IMR-90 (cell line): Measurements from ENCODE around the gene RERE. TPM values are rescaled to one million over a fixed set of nuclear protein-coding genes. Genes with fewer than 3 reads are reported as not detected.

Experiments
- ATAC-seq: fragments of 200-7000 bp; cut with Tn5 transposase; 2 replicates; pipeline ENCODE4 v1.9.1; 2020; ENCODE audit warnings: low read depth, mild to moderate bottlenecking, moderate library complexity
- BruUV-seq: library from RNA; stranded (reverse); fragments of 400-500 nt; replicated peaks from 2 replicates; lab custom pipeline; 2021; lab: Mats Ljungman, UMichigan
- CTCF ChIA-PET: fragments of 300-600 bp; formaldehyde crosslinking; extraction: SDS; loops from one replicate; lab custom pipeline; 2021; ENCODE audit warnings: antibody characterized with exemption; lab: Yijun Ruan, JAX
- POLR2A ChIA-PET: fragments of 300-600 bp; sonication (Branson Sonifier 250); formaldehyde crosslinking; loops from one replicate; lab custom pipeline; 2022; ENCODE audit warnings: antibody characterized with exemption; ENCODE audit not compliant: unreplicated experiment; lab: Charles Lee
- DNase-seq: peaks from one replicate; pipeline ENCODE4 v3.0.0; 2013
- H2AFZ ChIP-seq: replicated peaks from 2 replicates; pipeline ENCODE3; 2013; ENCODE audit warnings: low read length, mild to moderate bottlenecking; ENCODE audit not compliant: poor library complexity
- H2AK5ac ChIP-seq: 2 replicates; pipeline ENCODE4 v1.6.1; 2013; ENCODE audit warnings: low read depth, low read length, inconsistent platforms
- H2AK9ac ChIP-seq: replicated peaks from 2 replicates; pipeline ENCODE3; 2013; ENCODE audit warnings: mild to moderate bottlenecking, low read depth, low read length, moderate library complexity; ENCODE audit not compliant: poor library complexity
- H2BK120ac ChIP-seq: 2 replicates; pipeline ENCODE4 v1.6.1; 2013; ENCODE audit warnings: low read depth, low read length, inconsistent platforms
- H2BK15ac ChIP-seq: 3 replicates; pipeline ENCODE4 v1.6.1; 2013; ENCODE audit warnings: low read depth, low read length, inconsistent platforms
- H2BK20ac ChIP-seq: 2 replicates; pipeline ENCODE4 v1.6.1; 2013; ENCODE audit warnings: low read depth, mild to moderate bottlenecking, inconsistent platforms, low read length, moderate library complexity
- H2BK5ac ChIP-seq: 2 replicates; pipeline ENCODE4 v1.6.1; 2013; ENCODE audit warnings: mild to moderate bottlenecking, low read depth, low read length, inconsistent platforms; ENCODE audit not compliant: poor library complexity, severe bottlenecking
- H3K14ac ChIP-seq: replicated peaks from 2 replicates; pipeline ENCODE4 v1.6.1; 2013; ENCODE audit warnings: low read depth, low read length, inconsistent platforms
- H3K18ac ChIP-seq: 2 replicates; pipeline ENCODE4 v1.6.1; 2013; ENCODE audit warnings: low read depth, low read length, control low read depth
- H3K23ac ChIP-seq: 2 replicates; pipeline ENCODE4 v1.6.1; 2013; ENCODE audit warnings: low read depth, low read length, inconsistent platforms
- H3K27ac ChIP-seq: 2 replicates; pipeline ENCODE4 v1.5.1; 2013; ENCODE audit warnings: mild to moderate bottlenecking, control low read depth, low read length; ENCODE audit not compliant: insufficient read depth
- H3K27me3 ChIP-seq: 2 replicates; pipeline ENCODE4 v1.6.1; 2013; ENCODE audit warnings: low read length; ENCODE audit not compliant: control insufficient read depth, insufficient read depth
- H3K36me3 ChIP-seq: 2 replicates; pipeline ENCODE4 v1.6.1; 2013; ENCODE audit warnings: low read length, mixed read lengths; ENCODE audit not compliant: control insufficient read depth, insufficient read depth
- H3K4ac ChIP-seq: 2 replicates; pipeline ENCODE4 v1.6.1; 2013; ENCODE audit warnings: low read depth, low read length, inconsistent platforms
- H3K4me1 ChIP-seq: 2 replicates; pipeline ENCODE4 v1.6.1; 2013; ENCODE audit warnings: low read length, mixed read lengths; ENCODE audit not compliant: control insufficient read depth, insufficient read depth
- H3K4me2 ChIP-seq: 2 replicates; pipeline ENCODE4 v1.6.1; 2013; ENCODE audit warnings: low read depth, mild to moderate bottlenecking, control low read depth, low read length, moderate library complexity
- H3K4me3 ChIP-seq: 2 replicates; pipeline ENCODE4 v1.5.1; 2013; ENCODE audit warnings: low read depth, mild to moderate bottlenecking, control low read depth, low read length, moderate library complexity; ENCODE audit not compliant: insufficient read depth
- H3K56ac ChIP-seq: 2 replicates; pipeline ENCODE4 v1.6.1; 2013; ENCODE audit warnings: low read length, inconsistent platforms; ENCODE audit not compliant: insufficient read depth; ENCODE audit errors: extremely low read depth
- H3K79me1 ChIP-seq, 2 experiments: 2 replicates each; pipeline ENCODE4 v1.6.1; 2013; ENCODE audit warnings: low read length in 2 of 2, inconsistent platforms in 1 of 2, low read depth in 1 of 2
- H3K9ac ChIP-seq: 2 replicates; pipeline ENCODE4 v1.6.1; 2013; ENCODE audit warnings: low read depth, low read length, control low read depth
- H3K9me1 ChIP-seq: 2 replicates; pipeline ENCODE4 v1.6.1; 2013; ENCODE audit warnings: low read length, inconsistent platforms; ENCODE audit not compliant: insufficient read depth
- H3K9me3 ChIP-seq: 2 replicates; pipeline ENCODE4 v1.6.1; 2013; ENCODE audit warnings: low read length; ENCODE audit not compliant: control insufficient read depth, insufficient read depth
- H4K20me1 ChIP-seq: 2 replicates; pipeline ENCODE4 v1.6.1; 2013; ENCODE audit warnings: low read length, inconsistent platforms; ENCODE audit not compliant: insufficient read depth
- H4K5ac ChIP-seq: 2 replicates; pipeline ENCODE4 v1.6.1; 2013; ENCODE audit warnings: mild to moderate bottlenecking, low read depth, low read length, control low read depth
- H4K8ac ChIP-seq, 2 experiments: 2 replicates each; pipeline ENCODE4 v1.6.1; 2013; ENCODE audit warnings: low read depth in 2 of 2, low read length in 2 of 2, control low read depth in 1 of 2, inconsistent platforms in 1 of 2
- H4K91ac ChIP-seq: 2 replicates; pipeline ENCODE4 v1.6.1; 2013; ENCODE audit warnings: low read depth, low read length, inconsistent platforms; ENCODE audit not compliant: insufficient read depth
- BHLHE40 ChIP-seq: fragments of 150-350 bp; IDR thresholded peaks from 2 replicates; pipeline ENCODE4 v1.6.1; 2016; ENCODE audit warnings: mild to moderate bottlenecking, low read depth, low read length
- CEBPB ChIP-seq: IDR thresholded peaks from 2 replicates; pipeline ENCODE4 v1.6.1; 2012; ENCODE audit warnings: low read depth, low read length, improper control_type of control experiment
- CHD1 ChIP-seq: IDR thresholded peaks from 2 replicates; pipeline ENCODE4 v1.6.1; 2012; ENCODE audit warnings: low read depth, low read length, improper control_type of control experiment
- ELK1 ChIP-seq: fragments of 150-350 bp; IDR thresholded peaks from 2 replicates; pipeline ENCODE4 v1.6.1; 2016; ENCODE audit warnings: low read depth, mild to moderate bottlenecking, low read length, moderate library complexity, borderline replicate concordance
- FOS ChIP-seq: fragments of 150-350 bp; IDR thresholded peaks from 2 replicates; pipeline ENCODE4 v1.6.1; 2016; ENCODE audit warnings: low read depth, low read length
- MAFK ChIP-seq: IDR thresholded peaks from 2 replicates; pipeline ENCODE4 v1.6.1; 2012; ENCODE audit warnings: low read depth, low read length, improper control_type of control experiment
- MAZ ChIP-seq: IDR thresholded peaks from 2 replicates; pipeline ENCODE4 v1.6.1; 2012; ENCODE audit warnings: low read depth, mild to moderate bottlenecking, low read length, improper control_type of control experiment, moderate library complexity, borderline replicate concordance
- MXI1 ChIP-seq: IDR thresholded peaks from 2 replicates; pipeline ENCODE4 v1.6.1; 2012; ENCODE audit warnings: low read depth, mild to moderate bottlenecking, low read length, moderate library complexity, borderline replicate concordance
- NFE2L2 ChIP-seq: fragments of 150-350 bp; IDR thresholded peaks from 2 replicates; pipeline ENCODE4 v1.6.1; 2016; ENCODE audit warnings: low read depth, mild to moderate bottlenecking, low read length
- POLR2A ChIP-seq: IDR thresholded peaks from 2 replicates; pipeline ENCODE4 v1.6.1; 2012; ENCODE audit warnings: mild to moderate bottlenecking, low read depth, low read length
- RAD21 ChIP-seq: IDR thresholded peaks from 2 replicates; pipeline ENCODE4 v1.6.1; 2012; ENCODE audit warnings: low read length, improper control_type of control experiment
- RFX5 ChIP-seq: IDR thresholded peaks from 2 replicates; pipeline ENCODE4 v1.8.0; 2012; ENCODE audit warnings: low read depth, mild to moderate bottlenecking, low read length, moderate library complexity
- SMC3 ChIP-seq: fragments of 150-350 bp; IDR thresholded peaks from 2 replicates; pipeline ENCODE4 v1.6.1; 2016; ENCODE audit warnings: low read depth, mild to moderate bottlenecking, antibody characterized with exemption, low read length, moderate library complexity
- WGBS, 2 experiments: methylation state at CpG; one replicate each; pipeline versions ENCODE4 v1.1.5 to v1.1.7; 2013; ENCODE audit warnings: missing lambda C conversion rate in 2 of 2; ENCODE audit not compliant: insufficient read length in 1 of 2; ENCODE audit errors: extremely low coverage in 2 of 2; 5-methylcytosine and 5-hydroxymethylcytosine counted together
- dilution Hi-C: fragments of 300-500 bp; cut with HindIII; formaldehyde crosslinking; loops from one replicate; pipeline ENCODE4 v1.14.3; 2018; ENCODE audit warnings: low sequenced_read_pairs; ENCODE audit not compliant: unreplicated experiment
- in situ Hi-C: fragments of 300-500 bp; cut with MboI; formaldehyde crosslinking; loops from 3 replicates; pipeline ENCODE4 v1.14.3; 2019; ENCODE audit warnings: low sequenced_read_pairs, inconsistent platforms, mixed read lengths
- intact Hi-C: fragments of 100-400 bp; cut with micrococcal nuclease; formaldehyde crosslinking; loops from 2 replicates; pipeline ENCODE4 v1.10.0; 2022
- polyA plus RNA-seq, 3 experiments: library from polyadenylated mRNA; depleted of rRNA; stranded (reverse); fragments of >200 nt; gene quantifications; 2 replicates each; pipeline ENCODE4 v1.2.3, GENCODE V29; 2012; ENCODE audit warnings: low replicate concordance in 1 of 3
- total RNA-seq: library from RNA; depleted of rRNA; stranded (reverse); fragments of >200 nt; gene quantifications from 2 replicates; pipeline ENCODE4 v1.2.3, GENCODE V29; 2012
- TF ChIP-seq, protein P1 (sequence below): conservative IDR thresholded peaks from 2 replicates; pipeline ENCODE4 v1.5.1; 2012; ENCODE audit warnings: mild to moderate bottlenecking, low read depth, low read length, improper control_type of control experiment
- TF ChIP-seq, protein P2 (sequence below): fragments of 150-350 bp; IDR thresholded peaks from 2 replicates; pipeline ENCODE4 v1.6.1; 2017; ENCODE audit warnings: mild to moderate bottlenecking, antibody characterized with exemption, low read length, low read depth

Gene RERE
- total and polyA plus RNA-seq, 2 of the 4 experiments (the other 2 are of a cell fraction) = 11.5 to 25.1 TPM

DNA sequence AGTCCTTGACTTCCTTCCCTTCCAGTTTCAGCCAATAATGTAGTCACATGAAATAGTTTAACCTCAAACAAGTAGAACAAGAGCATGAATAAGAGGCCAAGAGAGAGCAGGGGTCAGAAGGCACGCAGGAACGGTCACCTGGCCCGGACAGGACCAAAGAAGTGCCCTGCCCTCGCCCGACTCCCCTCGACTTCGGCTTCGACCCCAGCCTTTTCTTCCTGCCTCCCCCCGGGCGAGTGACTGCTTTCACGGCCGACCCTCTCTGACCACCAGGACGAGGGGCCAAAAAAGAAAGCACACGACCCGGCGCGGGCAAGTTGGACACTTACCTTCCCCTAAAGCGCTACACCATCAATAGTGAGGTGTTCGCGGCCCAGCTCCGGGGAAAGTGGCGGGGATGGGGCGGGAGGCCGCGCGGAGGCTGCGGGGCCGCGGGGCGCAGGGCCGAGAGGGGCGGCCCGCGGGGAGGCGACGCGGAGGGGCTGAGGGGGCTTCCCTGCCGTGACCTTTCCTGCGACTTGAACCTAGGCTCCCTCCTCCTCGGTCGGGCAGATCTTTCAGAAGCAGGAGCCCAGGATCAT lies 519 bp downstream of the RERE start:
- H4K5ac ChIP-seq = peak overlapping the region; percentile 40
- 0% methylated on average over 4 of the region's 41 CpGs; no CpG with 5 or more reads in 1 of the 2 experiments for WGBS, 2 experiments
- BruUV-seq = TSS peak; percentile 75
- H3K4me1 ChIP-seq = peaks cover 6% of the 10 kb centered on the region
- H2BK5ac ChIP-seq = peak overlapping the region; percentile 83
- H4K20me1 ChIP-seq = peaks cover 17% of the 10 kb centered on the region; the same call in 1 of the 2 replicates
- DNase-seq (no peak), ATAC-seq (peak; percentile 8; the same call in 1 of the 2 replicates)
- H2AK5ac ChIP-seq = peak overlapping the region; percentile 76
- peak overlapping the region; percentile 75 for H3K14ac ChIP-seq
- H3K4me3 ChIP-seq = peak overlapping the region; percentile 82
- H3K9me1 ChIP-seq = peaks cover 2% of the 10 kb centered on the region; the same call in 1 of the 2 replicates
- peak overlapping the region; percentile 16; the same call in 1 of the 2 replicates for H2BK120ac ChIP-seq
- H2AK9ac ChIP-seq = peak overlapping the region; percentile 60
- H3K4me2 ChIP-seq = peak overlapping the region; percentile 92
- H3K27me3 ChIP-seq = no peaks in the 10 kb centered on the region
- H4K8ac ChIP-seq = peak overlapping the region; percentile 66 to 71
- peak overlapping the region; percentile 53 for H3K18ac ChIP-seq
- POLR2A ChIA-PET = no interaction called here
- dilution Hi-C loops = no loop called here
- H3K79me1 ChIP-seq = peaks cover 11 to 31% of the 10 kb centered on the region in 2 experiments; a peak in 3 of 4 replicates
- H3K27ac ChIP-seq = peak overlapping the region; percentile 92
- no peak overlapping the region for H2BK15ac ChIP-seq
- in situ Hi-C loops = no loop called here
- H2BK20ac ChIP-seq = 0 out of 2 replicates have a peak overlapping the region, but pooled peaks have one; percentile 32
- peak overlapping the region; percentile 86 for H2AFZ ChIP-seq
- peak overlapping the region; percentile 56 for H4K91ac ChIP-seq
- H3K9ac ChIP-seq = peak overlapping the region; percentile 92
- H3K23ac ChIP-seq = peak overlapping the region; percentile 87
- CTCF ChIA-PET = interaction anchor here (0.8 kb wide), 1 partner anchor 69 kb away, joined by 4 read pairs; no protein-coding TSS in a partner anchor
- no peaks in the 10 kb centered on the region for H3K36me3 ChIP-seq
- H3K9me3 ChIP-seq = no peaks in the 10 kb centered on the region
- peak overlapping the region; percentile 83 for H3K4ac ChIP-seq
- H3K56ac ChIP-seq = peak overlapping the region; percentile 29
- intact Hi-C loops = loop anchor here (5.0 to 10.0 kb wide), 4 partner anchors 40 to 352 kb away; no protein-coding TSS in a partner anchor
- TF ChIP-seq POLR2A (no peak), BHLHE40 (no peak), RAD21 (no peak), MAZ (no peak), CHD1 (no peak), MXI1 (no peak), RFX5 (no peak), ELK1 (no peak), NFE2L2 (no peak), FOS (no peak), CEBPB (no peak), MAFK (no peak), SMC3 (no peak)
- TF ChIP-seq, protein P1, sequence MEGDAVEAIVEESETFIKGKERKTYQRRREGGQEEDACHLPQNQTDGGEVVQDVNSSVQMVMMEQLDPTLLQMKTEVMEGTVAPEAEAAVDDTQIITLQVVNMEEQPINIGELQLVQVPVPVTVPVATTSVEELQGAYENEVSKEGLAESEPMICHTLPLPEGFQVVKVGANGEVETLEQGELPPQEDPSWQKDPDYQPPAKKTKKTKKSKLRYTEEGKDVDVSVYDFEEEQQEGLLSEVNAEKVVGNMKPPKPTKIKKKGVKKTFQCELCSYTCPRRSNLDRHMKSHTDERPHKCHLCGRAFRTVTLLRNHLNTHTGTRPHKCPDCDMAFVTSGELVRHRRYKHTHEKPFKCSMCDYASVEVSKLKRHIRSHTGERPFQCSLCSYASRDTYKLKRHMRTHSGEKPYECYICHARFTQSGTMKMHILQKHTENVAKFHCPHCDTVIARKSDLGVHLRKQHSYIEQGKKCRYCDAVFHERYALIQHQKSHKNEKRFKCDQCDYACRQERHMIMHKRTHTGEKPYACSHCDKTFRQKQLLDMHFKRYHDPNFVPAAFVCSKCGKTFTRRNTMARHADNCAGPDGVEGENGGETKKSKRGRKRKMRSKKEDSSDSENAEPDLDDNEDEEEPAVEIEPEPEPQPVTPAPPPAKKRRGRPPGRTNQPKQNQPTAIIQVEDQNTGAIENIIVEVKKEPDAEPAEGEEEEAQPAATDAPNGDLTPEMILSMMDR = no peak
- TF ChIP-seq, protein P2, sequence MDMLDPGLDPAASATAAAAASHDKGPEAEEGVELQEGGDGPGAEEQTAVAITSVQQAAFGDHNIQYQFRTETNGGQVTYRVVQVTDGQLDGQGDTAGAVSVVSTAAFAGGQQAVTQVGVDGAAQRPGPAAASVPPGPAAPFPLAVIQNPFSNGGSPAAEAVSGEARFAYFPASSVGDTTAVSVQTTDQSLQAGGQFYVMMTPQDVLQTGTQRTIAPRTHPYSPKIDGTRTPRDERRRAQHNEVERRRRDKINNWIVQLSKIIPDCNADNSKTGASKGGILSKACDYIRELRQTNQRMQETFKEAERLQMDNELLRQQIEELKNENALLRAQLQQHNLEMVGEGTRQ = no peak
